ENCODE data around the gene AKAP14.
A peak's percentile ranks its signal among the peaks of the same experiment; 100 is the strongest.
"Not testable (repeated sequence)": the region's sequence is repeated elsewhere in the genome, so short reads cannot be mapped to it uniquely, and the experiment has no call there.

Gene AKAP14

DNA sequence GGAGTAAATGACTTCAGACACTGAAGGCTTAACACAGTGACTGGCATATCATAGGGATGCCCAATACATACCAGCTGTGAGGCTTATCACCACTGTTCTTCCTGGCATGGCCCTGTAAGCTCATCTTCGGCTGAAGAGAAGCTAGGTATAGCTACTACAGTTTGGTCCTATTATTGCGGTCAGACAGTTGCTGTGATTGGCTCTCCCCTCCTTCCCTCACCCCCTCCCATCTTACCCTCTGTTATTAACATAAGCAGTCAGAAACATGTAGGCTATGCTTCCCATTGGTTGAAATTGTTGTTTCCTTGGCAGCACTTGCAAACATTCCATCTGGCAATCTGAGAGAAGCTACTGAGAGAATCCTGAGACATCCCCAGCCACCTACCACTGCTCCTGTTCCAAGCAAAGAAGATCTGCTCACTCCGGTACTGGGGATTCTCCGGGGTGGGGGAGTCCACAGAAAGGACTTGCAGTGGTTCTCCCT is at the start of gene AKAP14:
Gene AKAP14, plus strand, starts transcription at position 51 of the 484 bp plus-strand sequence. CDS start 7,331 bp downstream, outside the sequence.
- DNase-seq = no peak

DNA sequence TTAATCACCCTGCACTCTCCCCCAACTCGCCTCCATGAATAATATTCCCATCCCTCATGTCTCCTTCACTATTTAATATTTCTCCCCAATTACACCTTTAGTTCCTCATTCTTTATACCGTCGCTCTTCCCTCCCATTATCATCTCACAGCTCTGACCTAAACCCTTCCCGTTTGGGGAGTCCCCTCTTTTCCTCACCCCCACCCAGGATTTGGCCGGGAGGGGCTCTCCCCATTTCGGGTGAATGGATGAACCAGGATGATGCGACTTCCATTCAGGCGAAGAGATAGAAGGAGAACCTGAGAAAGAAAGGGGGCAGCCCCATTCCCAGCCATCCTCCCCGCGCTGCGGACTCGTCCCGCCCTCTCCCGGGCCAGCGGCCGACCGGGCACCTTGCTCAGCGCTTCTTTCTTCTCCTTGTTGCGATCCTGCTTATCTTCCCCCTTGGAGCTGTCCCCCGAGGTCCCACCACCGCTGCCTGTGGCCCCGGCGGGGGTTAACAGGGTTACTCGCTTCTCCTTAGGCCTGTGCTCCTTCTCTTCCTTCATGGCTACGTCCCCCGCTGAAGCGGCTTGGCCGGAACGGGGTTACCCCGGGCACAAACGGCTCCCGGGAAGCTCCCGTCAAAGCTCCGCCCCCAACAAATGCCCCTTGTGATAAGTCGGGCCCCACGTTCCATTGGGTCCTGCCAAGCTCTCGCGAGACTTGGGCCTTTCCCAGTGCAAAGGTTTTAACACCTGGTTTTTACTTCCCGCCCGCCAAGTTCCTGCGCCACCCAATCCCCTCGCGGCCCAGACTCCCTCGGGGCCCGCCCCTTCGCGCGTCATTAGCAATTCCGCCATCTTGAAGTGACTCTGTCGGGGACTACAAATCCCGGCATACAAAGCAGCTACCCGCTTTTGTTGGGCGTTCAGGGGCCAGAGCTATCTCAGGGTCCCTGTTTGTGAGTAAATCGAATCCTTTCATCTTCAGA is 43.0 kb upstream of the AKAP14 start, which contains the start of gene UPF3B:
Gene UPF3B, minus strand, starts transcription at position 582 of the 972 bp plus-strand sequence. Its CDS starts 35 bp downstream, at position 547.
- peak; percentile 98 for DNase-seq

DNA sequence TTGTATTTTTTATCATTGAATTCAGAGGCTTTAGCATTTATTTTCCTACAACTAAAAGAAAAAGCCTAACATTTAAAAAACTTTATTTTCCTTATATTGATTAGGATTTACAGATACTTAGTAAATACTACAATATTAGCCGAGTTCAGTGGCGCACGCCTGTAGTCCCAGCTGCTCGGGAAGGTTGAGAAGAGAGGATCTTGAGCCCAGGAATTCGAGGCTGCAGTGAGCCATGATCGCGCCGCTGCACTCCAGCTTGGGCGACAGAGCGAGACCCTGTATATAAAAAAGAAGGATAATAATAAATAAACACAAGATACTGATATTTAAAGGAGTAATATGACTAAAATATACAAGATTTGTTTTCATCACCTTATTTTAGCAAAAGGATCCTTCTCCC is 42.2 kb upstream of the AKAP14 start:
- no peak for DNase-seq

DNA sequence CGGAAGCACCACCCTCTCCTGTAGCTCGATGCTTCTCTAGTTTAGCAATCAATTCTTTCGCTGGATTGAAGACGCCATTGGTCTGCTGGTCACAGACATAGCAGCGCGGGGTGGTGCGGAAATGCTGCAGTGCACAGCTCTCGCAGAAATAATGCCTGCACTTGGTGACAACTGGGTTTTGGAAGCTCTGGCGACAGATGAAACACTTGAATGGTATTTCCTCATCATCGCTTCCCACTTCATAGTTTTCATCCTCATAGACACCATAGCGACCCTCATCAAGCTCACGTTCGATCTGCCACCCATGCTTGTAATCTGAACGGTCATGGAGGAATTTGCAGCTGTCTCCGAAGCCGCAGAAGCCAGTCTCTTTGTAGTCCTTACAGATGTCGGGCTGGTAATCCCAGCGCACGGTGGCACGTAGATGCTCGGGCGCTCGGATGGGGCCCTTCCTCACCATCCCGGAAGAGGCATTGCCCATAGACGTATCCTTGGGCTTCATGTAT is 25.0 kb upstream of the AKAP14 start:
- DNase-seq = peak; percentile 16

DNA sequence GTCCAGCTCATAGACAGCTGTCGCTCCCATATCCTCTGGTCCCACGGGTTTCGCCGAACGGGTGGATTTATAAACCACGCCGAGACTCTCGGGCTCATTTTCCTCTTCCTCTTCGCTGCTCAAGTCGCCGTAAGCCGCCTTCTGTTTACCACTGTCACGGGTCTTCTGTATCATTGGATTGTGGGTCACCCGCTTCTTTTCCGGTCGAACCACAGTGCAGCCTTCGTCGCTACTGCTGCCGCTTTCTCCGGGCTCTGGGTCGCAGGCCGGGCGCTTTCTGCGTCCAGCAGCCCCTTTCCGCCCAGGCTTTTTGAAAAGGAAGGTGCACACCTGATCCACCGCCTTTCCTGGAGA is 24.5 kb upstream of the AKAP14 start:
- DNase-seq = peak; percentile 21

DNA sequence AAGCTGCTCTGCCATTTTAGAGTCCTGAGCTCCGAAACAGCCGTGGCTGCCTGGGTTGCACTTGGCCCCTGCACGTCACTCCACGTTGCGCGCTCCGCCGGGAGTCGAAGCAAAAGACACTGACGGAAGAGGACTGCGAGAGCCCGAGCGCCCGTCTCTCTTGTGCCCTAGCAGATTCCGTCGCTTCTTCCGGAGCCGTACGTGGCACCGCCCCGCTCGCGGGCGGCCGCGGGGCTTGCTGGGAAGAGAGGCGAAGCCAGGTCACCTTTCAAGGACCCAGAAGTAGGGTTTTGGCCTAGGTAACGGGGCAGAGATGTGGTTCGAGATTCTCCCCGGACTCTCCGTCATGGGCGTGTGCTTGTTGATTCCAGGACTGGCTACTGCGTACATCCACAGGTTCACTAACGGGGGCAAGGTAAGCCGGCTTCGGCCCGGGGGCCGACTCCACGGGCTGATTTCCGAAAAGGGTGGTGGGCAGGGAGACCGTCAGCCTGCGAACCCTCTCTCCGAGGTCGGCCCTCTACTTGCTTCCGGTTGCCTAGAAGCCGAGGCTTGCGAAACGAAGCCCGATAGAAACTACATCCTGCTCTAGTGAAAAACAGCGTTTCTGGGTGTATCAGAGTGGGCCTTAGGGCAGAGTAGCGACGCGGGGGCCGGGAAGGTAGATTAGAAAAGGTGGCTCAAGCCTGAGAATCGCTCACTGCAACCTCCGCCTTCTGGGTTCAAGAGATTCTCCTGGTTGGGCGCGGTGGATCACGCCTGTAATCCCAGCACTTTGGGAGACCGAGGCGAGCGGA is 23.9 kb upstream of the AKAP14 start, which contains the start of the genes NDUFA1 and RNF113A:
Gene NDUFA1, plus strand, starts transcription at position 234 of the 797 bp plus-strand sequence. Its CDS starts 80 bp downstream, at position 314.
Gene RNF113A, minus strand, starts transcription at position 135 of the 797 bp plus-strand sequence. Its CDS starts 120 bp downstream, at position 15.
- peak; percentile 90 for DNase-seq

DNA sequence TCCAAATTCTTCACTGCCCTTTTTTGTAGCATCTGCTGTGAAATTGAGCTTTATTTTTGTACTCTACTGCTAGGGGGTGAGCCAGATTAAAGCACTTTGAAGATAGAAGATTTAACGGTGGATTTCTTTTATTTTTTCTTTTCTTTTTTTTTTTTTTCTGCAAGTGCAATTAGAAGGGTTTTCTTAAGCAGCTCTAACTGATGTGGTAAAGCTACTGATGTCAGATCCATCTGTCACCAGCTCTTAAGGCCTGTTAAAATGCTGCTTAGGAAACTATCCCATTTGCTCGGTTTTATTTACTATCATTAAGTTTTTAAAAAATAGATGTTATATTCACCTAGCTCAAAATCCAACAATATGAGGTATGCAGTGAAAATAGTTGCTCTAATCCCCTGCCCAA is 17.0 kb upstream of the AKAP14 start:
- no peak for DNase-seq

DNA sequence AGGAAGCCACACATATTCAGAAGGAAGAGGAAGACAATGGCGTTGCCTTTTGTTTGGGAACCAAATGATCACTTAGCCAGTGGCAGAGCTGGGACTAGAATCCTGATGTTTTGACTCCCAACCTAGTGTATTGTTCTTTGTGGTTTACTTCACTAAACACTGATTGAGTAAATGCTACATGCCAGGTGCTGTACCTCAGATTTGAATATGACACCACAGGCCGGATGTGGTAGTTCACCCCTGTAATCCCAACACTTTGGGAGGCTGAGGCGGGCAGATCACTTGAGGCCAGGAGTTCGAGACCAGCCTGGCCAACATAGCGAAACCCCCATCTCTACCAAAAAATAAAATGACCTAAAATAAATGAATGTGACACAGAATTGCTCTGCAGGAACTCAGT is 15.6 kb upstream of the AKAP14 start:
- no peak for DNase-seq

DNA sequence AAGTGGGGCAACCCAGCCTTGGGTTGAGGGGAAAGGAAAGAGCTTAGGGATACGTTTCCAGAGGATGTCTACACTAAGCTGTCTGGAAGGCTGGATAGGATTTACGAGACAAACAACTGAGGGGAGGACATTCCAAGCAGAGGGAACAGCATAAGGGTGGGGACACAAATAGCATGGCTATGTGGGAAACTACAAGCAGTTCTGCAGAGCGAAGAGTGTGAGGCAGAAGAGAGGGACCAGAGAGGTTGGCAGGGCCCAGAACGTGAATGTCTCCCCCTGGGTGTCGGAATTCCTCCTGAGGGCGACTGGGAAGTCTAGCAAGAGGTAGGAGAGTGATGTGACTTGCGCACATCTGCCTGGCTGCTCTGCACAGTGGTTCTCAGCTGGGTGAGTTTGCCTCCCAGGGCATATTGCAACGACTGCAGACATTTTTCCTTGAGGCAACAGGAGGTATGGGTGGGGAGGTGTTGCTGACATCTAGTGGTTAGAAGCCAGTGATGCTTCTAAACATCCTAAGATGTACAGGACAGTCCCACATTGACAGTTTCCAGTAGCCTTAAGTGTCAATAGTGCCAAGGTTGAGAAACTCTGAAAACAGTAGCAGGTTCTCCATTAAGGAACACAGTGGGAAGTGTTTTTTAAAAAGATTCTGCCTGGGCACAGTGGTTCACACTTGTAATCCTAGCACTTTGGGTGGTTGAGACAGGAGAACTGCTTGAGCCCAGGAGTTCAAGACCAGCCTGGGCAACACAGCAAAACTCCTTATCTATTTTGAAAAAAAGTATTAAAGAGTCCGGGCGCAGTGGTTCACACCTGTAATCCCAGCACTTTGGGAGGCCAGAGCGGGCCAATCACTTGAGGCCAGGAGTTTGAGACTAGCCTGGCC is 14.9 kb upstream of the AKAP14 start:
- DNase-seq = peak; percentile 27

DNA sequence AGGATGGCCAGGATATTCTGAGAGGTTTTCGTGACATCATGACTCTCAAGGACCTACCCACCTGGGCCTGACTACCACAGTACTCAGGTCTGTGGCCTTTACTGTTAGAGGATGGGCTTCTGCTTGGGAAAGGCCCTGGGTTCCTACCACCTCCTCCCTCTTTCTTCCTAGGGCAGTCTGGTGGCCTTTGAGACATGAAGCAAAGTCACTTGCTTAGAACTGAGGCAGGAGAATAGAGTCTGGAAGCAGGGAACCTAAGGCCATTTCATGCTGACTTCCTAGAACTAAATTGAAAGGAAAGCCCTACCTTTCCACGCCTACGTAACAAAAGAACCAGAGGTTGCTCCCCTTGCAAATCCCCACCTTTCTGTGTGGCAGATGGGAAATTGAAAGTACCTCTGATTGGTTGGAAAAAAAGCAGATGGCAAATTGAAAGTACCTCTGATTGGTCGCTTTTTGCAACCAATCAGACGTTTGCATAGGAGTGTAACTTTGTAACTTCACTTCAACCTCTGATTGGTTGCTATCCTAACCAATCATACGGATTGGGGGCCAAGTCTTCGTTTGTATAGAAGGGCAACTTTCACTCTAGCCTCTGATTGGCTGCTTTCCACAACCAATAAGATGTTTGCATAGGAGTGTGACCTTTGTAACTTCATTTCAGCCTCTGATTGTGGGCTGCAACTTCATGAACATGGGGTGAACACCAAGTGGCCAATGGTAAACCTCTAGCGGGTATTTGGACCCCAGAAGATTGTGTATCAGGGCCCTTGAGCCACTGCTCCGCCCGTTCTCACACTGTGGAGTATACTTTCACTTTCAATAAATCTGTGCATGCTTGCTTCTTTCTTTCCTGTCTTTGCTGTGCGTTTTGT is 9.9 kb upstream of the AKAP14 start:
- no peak for DNase-seq

DNA sequence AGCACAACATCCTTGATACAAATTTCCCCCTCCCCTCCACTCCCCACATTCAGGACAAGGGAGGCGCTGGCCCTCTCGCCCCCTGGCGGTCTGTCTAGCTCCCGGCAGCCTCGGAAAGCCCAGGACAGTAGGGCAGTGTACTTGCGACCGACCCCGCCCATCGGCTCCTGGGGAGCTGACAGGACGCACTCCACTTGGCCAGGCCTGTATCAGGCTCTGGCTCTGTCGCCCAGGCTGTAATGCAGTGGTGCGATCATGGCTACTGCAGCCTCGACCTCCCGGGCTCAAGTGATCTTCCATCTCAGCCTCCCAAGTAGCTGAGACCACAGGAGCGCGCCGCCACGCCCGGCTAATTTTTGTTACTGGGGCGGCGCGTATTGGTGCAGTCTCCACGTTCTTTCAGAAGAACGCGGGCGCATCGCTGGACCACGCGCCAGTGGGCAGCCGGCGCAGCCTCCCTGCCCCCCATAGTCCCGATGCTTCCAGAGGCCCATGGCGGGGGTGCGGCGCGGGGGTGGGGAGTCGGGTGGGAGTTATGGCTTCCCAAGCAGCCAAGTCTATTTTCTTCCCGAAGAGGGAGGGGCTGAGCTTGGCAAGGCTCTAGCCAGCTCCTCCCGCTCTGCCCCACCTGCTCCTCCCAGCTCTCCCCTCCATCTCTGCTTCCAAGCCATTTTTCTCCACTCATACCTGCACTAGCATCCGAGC is 7.8 kb upstream of the AKAP14 start:
- DNase-seq = peak; percentile 79

DNA sequence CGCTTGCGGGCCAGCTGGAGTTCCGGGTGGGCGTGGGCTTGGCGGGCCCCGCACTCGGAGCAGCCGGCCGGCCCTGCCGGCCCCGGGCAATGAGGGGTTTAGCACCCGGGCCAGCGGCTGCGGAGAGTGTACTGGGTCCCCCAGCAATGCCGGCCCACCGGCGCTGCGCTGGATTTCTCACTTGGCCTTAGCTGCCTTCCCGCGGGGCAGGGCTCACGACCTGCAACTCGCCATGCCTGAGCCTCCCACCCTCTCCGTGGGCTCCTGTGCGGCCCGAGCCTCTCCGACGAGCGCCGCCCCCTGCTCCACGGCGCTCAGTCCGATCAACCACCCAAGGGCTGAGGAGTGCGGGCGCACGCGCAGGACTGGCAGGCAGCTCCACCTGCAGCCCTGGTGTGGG is 5.1 kb upstream of the AKAP14 start:
- not testable (repeated sequence) for DNase-seq

DNA sequence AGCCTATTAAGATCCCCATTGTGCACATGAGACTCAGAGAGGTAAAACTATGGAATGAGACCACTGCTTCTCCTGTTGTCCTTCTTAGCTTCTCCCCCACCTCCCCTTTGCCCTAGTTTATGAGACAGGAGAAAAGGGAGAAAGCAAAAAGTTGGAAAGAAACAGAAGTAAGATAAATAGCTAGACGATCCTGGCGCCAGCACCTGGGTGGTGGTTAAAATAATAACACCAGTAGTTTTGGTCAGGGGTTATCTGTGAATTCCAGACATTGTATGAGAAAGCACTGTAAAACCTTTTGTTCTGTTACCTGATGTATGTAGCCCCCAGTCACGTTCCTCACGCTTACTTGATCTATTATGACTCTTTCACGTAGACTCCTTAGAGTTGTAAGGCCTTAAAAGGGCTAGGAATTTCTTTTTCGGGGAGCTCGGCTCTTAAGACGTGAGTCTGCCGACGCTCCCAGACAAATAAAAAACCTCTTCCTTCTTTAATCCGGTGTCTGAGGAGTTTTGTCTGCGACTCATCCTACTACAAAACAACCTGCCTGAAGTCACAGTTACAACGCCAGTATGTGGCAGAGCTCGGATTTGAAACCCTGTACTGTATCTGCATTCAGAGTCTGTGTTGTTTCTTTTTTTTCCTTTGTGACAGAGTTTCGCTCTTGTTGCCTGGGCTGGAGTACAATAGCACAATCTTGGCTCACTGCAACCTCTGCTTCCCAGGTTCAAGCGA is 3.6 kb upstream of the AKAP14 start:
- DNase-seq = not testable (repeated sequence)

DNA sequence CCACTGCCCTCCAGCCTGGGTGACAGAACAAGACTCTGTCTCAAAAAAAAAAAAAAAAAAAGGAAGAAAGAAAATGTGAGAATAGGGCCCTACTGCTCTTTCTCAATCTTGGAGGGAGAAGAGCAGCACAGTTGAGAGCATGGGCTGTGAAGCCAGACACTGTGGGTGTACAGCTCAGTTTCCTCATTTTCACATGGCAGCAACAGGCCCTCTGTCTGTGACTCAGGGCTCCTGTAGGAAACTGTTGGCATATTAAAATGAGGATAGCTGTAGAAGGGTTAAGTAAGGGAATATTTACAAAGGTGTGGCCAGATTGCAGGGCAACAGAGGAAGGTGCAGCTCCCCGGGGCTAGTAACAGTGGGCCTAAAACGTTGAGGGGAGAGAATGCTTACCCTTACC is 3.4 kb downstream of the AKAP14 start:
- DNase-seq = no peak

DNA sequence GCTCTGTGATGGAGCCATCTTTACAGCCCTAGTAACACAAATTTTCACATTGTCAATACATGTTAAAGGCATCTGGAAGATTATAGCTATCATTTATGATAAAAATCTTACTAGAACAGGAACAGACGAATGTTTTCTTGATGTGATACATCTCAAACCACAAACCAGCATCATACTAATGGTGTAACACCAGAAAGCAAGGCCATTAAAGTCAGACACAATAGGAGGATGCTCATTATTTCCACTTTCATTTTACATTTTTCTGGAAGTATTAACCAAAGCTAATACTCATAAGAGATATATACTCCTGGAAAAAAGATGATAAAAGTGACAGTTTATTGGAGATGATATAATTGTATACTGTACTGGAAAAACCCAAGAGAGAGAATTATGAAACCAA is 5.3 kb downstream of the AKAP14 start:
- no peak for DNase-seq

DNA sequence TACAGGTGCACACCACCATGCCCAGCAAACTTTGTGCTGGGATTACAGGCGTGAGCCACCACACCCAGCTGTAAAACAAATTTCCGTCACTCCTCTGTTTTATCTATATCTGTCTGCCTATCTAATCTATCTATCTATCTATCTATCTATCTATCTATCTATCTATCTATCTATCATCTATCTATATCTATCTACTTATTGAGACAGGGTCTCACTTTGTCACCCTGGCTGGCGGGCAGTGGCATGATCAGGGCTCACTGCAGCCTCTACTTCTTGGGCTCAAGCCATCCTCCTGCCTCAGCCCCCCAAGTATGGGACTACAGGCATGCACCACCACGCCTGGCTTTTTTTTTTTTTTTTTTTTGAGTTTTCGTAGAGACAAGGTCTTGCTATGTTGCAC is 20.6 kb downstream of the AKAP14 start:
- no peak for DNase-seq

DNA sequence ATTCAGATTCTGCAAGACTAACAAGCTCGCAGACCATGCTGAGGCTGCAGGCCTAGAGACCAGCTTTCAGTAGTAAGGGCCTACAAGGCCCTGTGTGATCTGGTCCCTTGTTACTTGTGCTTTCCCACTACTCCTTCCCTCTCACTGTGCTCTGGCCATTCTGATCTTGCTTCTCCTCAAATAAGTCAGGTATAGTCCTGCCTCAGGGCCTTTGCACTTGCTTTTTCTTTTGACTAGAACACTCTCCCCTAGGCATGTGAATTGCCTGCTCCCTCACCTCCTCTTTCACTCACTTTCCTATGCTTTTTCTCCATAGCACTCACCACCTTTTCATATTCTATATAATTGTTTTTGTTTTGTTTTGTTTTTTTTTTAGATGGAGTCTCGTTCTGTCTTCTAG is 22.2 kb downstream of the AKAP14 start:
- no peak for DNase-seq

DNA sequence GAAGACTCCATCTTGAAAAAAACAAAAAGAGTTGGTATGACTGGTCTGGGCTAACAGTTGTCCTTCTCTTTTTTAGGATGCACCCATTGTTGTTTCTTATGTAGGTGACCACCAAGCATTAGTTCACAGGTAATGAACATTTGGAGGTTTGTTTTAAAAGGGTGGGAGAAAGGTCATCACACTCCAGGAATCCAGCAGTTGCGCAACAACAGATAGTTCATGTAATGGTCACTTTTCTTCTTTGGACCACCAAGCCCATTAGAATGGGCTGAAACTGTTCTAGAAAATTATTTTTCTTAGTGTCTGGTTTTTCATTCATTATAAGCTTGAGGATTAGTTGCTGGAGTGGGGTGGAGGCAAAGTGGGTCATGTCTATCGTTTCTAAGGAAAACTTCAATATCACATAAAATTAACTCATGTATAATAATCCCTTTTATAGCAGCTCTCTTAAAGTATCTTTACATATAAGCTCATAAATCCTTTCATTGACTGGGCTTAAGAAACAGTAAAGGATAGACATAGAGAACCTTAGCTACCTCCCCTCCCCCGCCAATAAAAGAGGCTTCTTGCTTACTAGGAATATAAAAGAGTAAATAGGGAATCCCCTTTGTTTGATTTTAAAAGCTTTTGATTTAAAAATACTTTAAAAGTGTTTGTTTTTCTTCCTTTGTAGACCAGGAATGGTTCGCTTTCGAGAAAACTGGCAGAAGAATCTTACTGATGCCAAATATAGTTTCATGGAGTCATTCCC is 24.3 kb downstream of the AKAP14 start:
- no peak for DNase-seq

DNA sequence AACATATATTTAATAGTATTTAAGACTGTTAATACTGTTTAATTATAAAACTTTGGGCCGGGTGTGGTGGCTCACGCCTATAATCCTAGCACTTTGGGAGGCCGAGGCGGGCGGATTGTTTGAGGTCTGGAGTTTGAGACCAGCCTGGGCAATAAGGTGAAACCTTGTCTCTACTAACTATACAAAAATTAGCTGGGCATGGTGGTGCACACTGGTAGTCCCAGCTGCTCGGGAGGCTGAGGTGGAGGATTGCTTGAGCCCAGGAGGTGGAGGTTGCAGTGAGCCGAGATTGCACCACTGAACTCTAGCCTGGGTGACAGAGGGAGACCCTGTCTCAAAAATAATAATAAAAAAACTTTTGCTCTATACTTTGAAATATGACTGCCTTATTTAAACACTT is 26.7 kb downstream of the AKAP14 start:
- not testable (repeated sequence) for DNase-seq

Data from NCI-H345 (cell line).